HepG2 (cell line): ENCODE measurements around the gene BMX. TPM values are rescaled to one million over a fixed set of nuclear protein-coding genes. Genes with fewer than 3 reads are reported as not detected.

Experiments used
- ATAC-seq: fragments of 200-7000 bp; cut with Tn5 transposase; 3 replicates; pipeline ENCODE4 v1.9.1; 2020; ENCODE audit warnings: mild to moderate bottlenecking, moderate library complexity
- BruUV-seq: library from RNA; stranded (reverse); fragments of 400-500 nt; replicated peaks from 2 replicates; lab custom pipeline; 2021; lab: Mats Ljungman, UMichigan
- CTCF ChIA-PET: fragments of 300-600 bp; formaldehyde crosslinking; extraction: SDS; loops from one replicate; lab custom pipeline; 2021; ENCODE audit warnings: low total read pairs, inconsistent platforms, low intra/inter-chr PET ratio; lab: Yijun Ruan, JAX
- POLR2A ChIA-PET: fragments of 350-600 bp; sonication (Branson Sonifier 250); formaldehyde crosslinking; loops from one replicate; lab custom pipeline; 2020; ENCODE audit warnings: antibody characterized with exemption, inconsistent platforms; lab: Yijun Ruan, JAX
- DNase-seq: peaks from one replicate; pipeline ENCODE4 v3.0.0-alpha.2; 2015; ENCODE audit warnings: low spot score
- FAIRE-seq: peaks from 3 replicates; lab custom pipeline; 2011; peaks lifted over from hg19 to GRCh38; lab: Jason Lieb, UNC
- H2AFZ ChIP-seq: one replicate; pipeline ENCODE4 v1.6.1; 2011; ENCODE audit warnings: low read length, inconsistent platforms
- H3K27ac ChIP-seq: fragments of 300-600 bp; 3 replicates; pipeline ENCODE4 v1.8.0; 2011; ENCODE audit warnings: mixed run types, mild to moderate bottlenecking, mixed read lengths, low read length, inconsistent platforms; ENCODE audit not compliant: insufficient read depth; ENCODE audit errors: extremely low read length
- H3K27me3 ChIP-seq, 2 experiments: fragments of 200-600 bp in 1 of 2; 2 replicates in 1 of 2; 3 replicates in 1 of 2; pipeline versions ENCODE4 v1.6.0 to v1.8.0; 2011; ENCODE audit warnings: low read length in 2 of 2, mild to moderate bottlenecking in 2 of 2, moderate library complexity in 2 of 2, inconsistent platforms in 1 of 2; ENCODE audit not compliant: insufficient read depth in 2 of 2, control insufficient read depth in 1 of 2
- H3K36me3 ChIP-seq, 2 experiments: fragments of 200-600 bp in 1 of 2; replicated peaks in 1 of 2; 2 replicates in 1 of 2; 3 replicates in 1 of 2; pipeline versions ENCODE4 v1.5.1 to v1.8.0; 2011; ENCODE audit warnings: low read length in 2 of 2, inconsistent platforms in 1 of 2; ENCODE audit not compliant: insufficient read depth in 2 of 2, control insufficient read depth in 1 of 2
- H3K4me1 ChIP-seq: 2 replicates; pipeline ENCODE4 v1.5.1; 2012; ENCODE audit warnings: low read length, inconsistent platforms; ENCODE audit not compliant: insufficient read depth
- H3K4me2 ChIP-seq: 2 replicates; pipeline ENCODE4 v1.6.0; 2011; ENCODE audit warnings: low read depth, low read length, inconsistent platforms
- H3K4me3 ChIP-seq, 3 experiments: fragments of 200-600 bp in 1 of 3; sonication (generic), shearing (Covaris generic) in 1 of 3; replicated peaks in 1 of 3; 2 replicates each; pipeline ENCODE4 v1.5.1; 2011 to 2016; ENCODE audit warnings: low read length in 3 of 3, inconsistent platforms in 2 of 3, low read depth in 2 of 3, mild to moderate bottlenecking in 2 of 3, control low read depth in 1 of 3, mixed read lengths in 1 of 3; ENCODE audit not compliant: insufficient read depth in 1 of 3
- H3K79me2 ChIP-seq: one replicate; pipeline ENCODE4 v1.6.1; 2011; ENCODE audit warnings: low read length, inconsistent platforms; ENCODE audit not compliant: insufficient read depth
- H3K9ac ChIP-seq: 2 replicates; pipeline ENCODE4 v1.6.0; 2011; ENCODE audit warnings: mild to moderate bottlenecking, low read depth, low read length, inconsistent platforms; ENCODE audit not compliant: insufficient read depth
- H3K9me3 ChIP-seq: 2 replicates; pipeline ENCODE4 v1.5.1; 2012; ENCODE audit warnings: mild to moderate bottlenecking, low read length
- H4K20me1 ChIP-seq: 2 replicates; pipeline ENCODE4 v1.6.0; 2011; ENCODE audit warnings: inconsistent platforms, mild to moderate bottlenecking, low read length, moderate library complexity; ENCODE audit not compliant: insufficient read depth
- ETV6 ChIP-seq: sonication (generic); formaldehyde crosslinking; conservative IDR thresholded peaks from 2 replicates; pipeline ENCODE4 v1.4.0; 2020; ENCODE audit warnings: missing genetic modification reagents
- HDAC1 ChIP-seq: sonication (generic); formaldehyde crosslinking; IDR thresholded peaks from 2 replicates; pipeline ENCODE4 v1.5.1; 2020; ENCODE audit warnings: mild to moderate bottlenecking, missing genetic modification reagents
- MBD4 ChIP-seq: IDR thresholded peaks from 2 replicates; pipeline ENCODE4 v1.6.1; 2012; ENCODE audit warnings: low read length, inconsistent platforms, borderline replicate concordance
- MTF1 ChIP-seq: sonication (generic); formaldehyde crosslinking; IDR thresholded peaks from 2 replicates; pipeline ENCODE4 v1.5.0; 2020; ENCODE audit warnings: missing genetic modification reagents
- NFAT5 ChIP-seq: sonication (generic); formaldehyde crosslinking; IDR thresholded peaks from 2 replicates; pipeline ENCODE4 v1.4.0; 2020; ENCODE audit warnings: missing genetic modification reagents
- PHF21A ChIP-seq: sonication (generic); formaldehyde crosslinking; IDR thresholded peaks from 2 replicates; pipeline ENCODE4 v1.5.0; 2020; ENCODE audit warnings: mild to moderate bottlenecking, missing genetic modification reagents
- PTBP1 ChIP-seq: fragments of 200-400 bp; formaldehyde crosslinking; IDR thresholded peaks from 2 replicates; pipeline ENCODE4 v1.6.1; 2018; ENCODE audit warnings: low read length, low read depth; ENCODE audit not compliant: poor library complexity, severe bottlenecking
- SAFB2 ChIP-seq: sonication (generic); formaldehyde crosslinking; IDR thresholded peaks from 2 replicates; pipeline ENCODE4 v1.5.1; 2020; ENCODE audit warnings: missing genetic modification reagents, low read depth, mild to moderate bottlenecking, borderline replicate concordance
- TSC22D2 ChIP-seq: sonication (generic); formaldehyde crosslinking; IDR thresholded peaks from 2 replicates; pipeline ENCODE4 v1.5.1; 2020; ENCODE audit warnings: missing genetic modification reagents, mild to moderate bottlenecking, borderline replicate concordance
- ZBTB25 ChIP-seq: IDR thresholded peaks from 2 replicates; pipeline ENCODE4 v1.6.1; 2018; ENCODE audit warnings: missing genetic modification reagents
- ZBTB46 ChIP-seq: sonication (generic); formaldehyde crosslinking; IDR thresholded peaks from 2 replicates; pipeline ENCODE4 v1.4.0; 2020; ENCODE audit warnings: mild to moderate bottlenecking, missing genetic modification reagents, borderline replicate concordance
- ZNF260 ChIP-seq: sonication (generic); formaldehyde crosslinking; IDR thresholded peaks from 2 replicates; pipeline ENCODE4 v1.4.0; 2020; ENCODE audit warnings: missing genetic modification reagents, low read depth, mild to moderate bottlenecking, borderline replicate concordance
- ZNF562 ChIP-seq: sonication (generic); formaldehyde crosslinking; IDR thresholded peaks from 2 replicates; pipeline ENCODE4 v1.8.0; 2022; ENCODE audit warnings: missing genetic modification reagents, borderline replicate concordance
- ZNF577 ChIP-seq: sonication (generic); formaldehyde crosslinking; IDR thresholded peaks from 2 replicates; pipeline ENCODE4 v1.4.0; 2020; ENCODE audit warnings: mild to moderate bottlenecking, low read depth, missing genetic modification reagents, borderline replicate concordance
- ZNF619 ChIP-seq: sonication (generic); formaldehyde crosslinking; IDR thresholded peaks from 2 replicates; pipeline ENCODE4 v1.4.0; 2020; ENCODE audit warnings: mild to moderate bottlenecking, missing genetic modification reagents
- ZNF784 ChIP-seq: sonication (generic); formaldehyde crosslinking; IDR thresholded peaks from 2 replicates; pipeline ENCODE4 v1.5.1; 2020; ENCODE audit warnings: missing genetic modification reagents, mild to moderate bottlenecking, borderline replicate concordance
- WGBS: methylation state at CpG from one replicate; pipeline ENCODE4 v1.1.6; 2017; ENCODE audit warnings: low lambda C conversion rate; 5-methylcytosine and 5-hydroxymethylcytosine counted together
- in situ Hi-C: cut with HindIII; loops from 2 replicates; pipeline ENCODE4 v1.10.0; 2017; ENCODE audit warnings: low pct_unique_long_range_greater_than_20kb; ENCODE audit not compliant: extremely low pct_ligation_motif_present
- intact Hi-C: fragments of 100-400 bp; cut with micrococcal nuclease; formaldehyde crosslinking; loops from one replicate; pipeline ENCODE4 v1.10.0; 2022; ENCODE audit not compliant: unreplicated experiment
- polyA plus RNA-seq, 8 experiments: library from polyadenylated mRNA; depleted of rRNA in 3 of 8; stranded (reverse) in 7 of 8; unstranded in 1 of 8; fragments of >200 nt; fragmentation: Illumina TruSeq in 4 of 8; extraction: Trizol in 4 of 8; gene quantifications; 2 replicates each; pipeline versions ENCODE4 v1.2.1 to v1.2.3, GENCODE V29; 2011 to 2016; ENCODE audit warnings: low read depth in 4 of 8, missing spikeins in 1 of 8, mixed read lengths in 1 of 8; ENCODE audit not compliant: insufficient read depth in 1 of 8
- total RNA-seq, 5 experiments: library from RNA; depleted of rRNA; stranded (reverse); fragments of >200 nt; fragmentation: Illumina TruSeq; extraction: Trizol; gene quantifications; 2 replicates each; pipeline ENCODE4 v1.2.3, GENCODE V29; 2016; ENCODE audit warnings: low read depth in 1 of 5

The BMX gene
- total and polyA plus RNA-seq, 2 of the 13 experiments (the other 11 are each of a cell fraction or from before 2014, with no cell fraction given) = not detected

- TF ChIP-seq NFAT5 (CRISPR knock-in tag) (no peak), PTBP1 (no peak), ZNF562 (CRISPR knock-in tag) (no peak), MTF1 (CRISPR knock-in tag) (no peak), MBD4 (no peak), ZNF260 (CRISPR knock-in tag) (no peak), TSC22D2 (CRISPR knock-in tag) (no peak), ZNF619 (CRISPR knock-in tag) (no peak), ETV6 (CRISPR knock-in tag) (no peak)
These were observed 15.3 kb downstream of the BMX start (continued) for GRCh38 chrX:15515931-15516330.

- no peak overlapping the region for H3K4me3 ChIP-seq
- no peaks in the 10 kb centered on the region for H3K36me3 ChIP-seq
- WGBS = 27% methylated on average over 3 of the region's 3 CpGs
- no peaks in the 10 kb centered on the region for H3K9me3 ChIP-seq
- POLR2A ChIA-PET = no interaction called here
- H3K27me3 ChIP-seq = no peaks in the 10 kb centered on the region
- H4K20me1 ChIP-seq = no peaks in the 10 kb centered on the region
- H3K4me1 ChIP-seq = no peaks in the 10 kb centered on the region
- H3K9ac ChIP-seq = no peak overlapping the region
- no peak overlapping the region for H2AFZ ChIP-seq
- DNase-seq = no peak
- in situ Hi-C loops (no loop called here), intact Hi-C loops (no loop called here)
- CTCF ChIA-PET = no interaction called here
- H3K79me2 ChIP-seq = no peaks in the 10 kb centered on the region
- BruUV-seq = no TSS peak
- FAIRE-seq = no peak
- no peak for ATAC-seq
- H3K4me2 ChIP-seq = no peak overlapping the region
- no peak overlapping the region for H3K27ac ChIP-seq
- TF ChIP-seq PHF21A (CRISPR knock-in tag) = no peak
- TF ChIP-seq HDAC1 (CRISPR knock-in tag) = no peak
- no peak for TF ChIP-seq ZBTB46
- TF ChIP-seq ZNF577 = no peak
- no peak for TF ChIP-seq ZNF784
- no peak for TF ChIP-seq SAFB2 (CRISPR knock-in tag)
- no peak for TF ChIP-seq ZBTB25 (CRISPR knock-in tag)
These were observed 21.9 kb downstream of the BMX start for GRCh38 chrX:15522464-15522863.
